IMR-90 (cell line): ENCODE data around the gene SKP1.

Experiments
- BHLHE40 ChIP-seq: fragments of 150-350 bp; IDR thresholded peaks from 2 replicates; pipeline ENCODE4 v1.6.1; 2016; ENCODE audit warnings: mild to moderate bottlenecking, low read depth, low read length
- CEBPB ChIP-seq: IDR thresholded peaks from 2 replicates; pipeline ENCODE4 v1.6.1; 2012; ENCODE audit warnings: low read depth, low read length, improper control_type of control experiment
- CTCF ChIP-seq: conservative IDR thresholded peaks from 2 replicates; pipeline ENCODE4 v1.5.1; 2012; ENCODE audit warnings: mild to moderate bottlenecking, low read depth, low read length, improper control_type of control experiment
- MAFK ChIP-seq: IDR thresholded peaks from 2 replicates; pipeline ENCODE4 v1.6.1; 2012; ENCODE audit warnings: low read depth, low read length, improper control_type of control experiment
- MAZ ChIP-seq: IDR thresholded peaks from 2 replicates; pipeline ENCODE4 v1.6.1; 2012; ENCODE audit warnings: low read depth, mild to moderate bottlenecking, low read length, improper control_type of control experiment, moderate library complexity, borderline replicate concordance
- MXI1 ChIP-seq: IDR thresholded peaks from 2 replicates; pipeline ENCODE4 v1.6.1; 2012; ENCODE audit warnings: low read depth, mild to moderate bottlenecking, low read length, moderate library complexity, borderline replicate concordance
- POLR2A ChIP-seq: IDR thresholded peaks from 2 replicates; pipeline ENCODE4 v1.6.1; 2012; ENCODE audit warnings: mild to moderate bottlenecking, low read depth, low read length
- RAD21 ChIP-seq: IDR thresholded peaks from 2 replicates; pipeline ENCODE4 v1.6.1; 2012; ENCODE audit warnings: low read length, improper control_type of control experiment
- RFX5 ChIP-seq: IDR thresholded peaks from 2 replicates; pipeline ENCODE4 v1.8.0; 2012; ENCODE audit warnings: low read depth, mild to moderate bottlenecking, low read length, moderate library complexity
- SMC3 ChIP-seq: fragments of 150-350 bp; IDR thresholded peaks from 2 replicates; pipeline ENCODE4 v1.6.1; 2016; ENCODE audit warnings: low read depth, mild to moderate bottlenecking, antibody characterized with exemption, low read length, moderate library complexity
- TF ChIP-seq, protein P1 (sequence below): fragments of 150-350 bp; IDR thresholded peaks from 2 replicates; pipeline ENCODE4 v1.6.1; 2017; ENCODE audit warnings: mild to moderate bottlenecking, antibody characterized with exemption, low read length, low read depth

- no peak for TF ChIP-seq CTCF
- no peak for TF ChIP-seq RAD21
- no peak for TF ChIP-seq POLR2A
- TF ChIP-seq MAZ, result no peak
- TF ChIP-seq MXI1, result no peak
- TF ChIP-seq, protein P1, sequence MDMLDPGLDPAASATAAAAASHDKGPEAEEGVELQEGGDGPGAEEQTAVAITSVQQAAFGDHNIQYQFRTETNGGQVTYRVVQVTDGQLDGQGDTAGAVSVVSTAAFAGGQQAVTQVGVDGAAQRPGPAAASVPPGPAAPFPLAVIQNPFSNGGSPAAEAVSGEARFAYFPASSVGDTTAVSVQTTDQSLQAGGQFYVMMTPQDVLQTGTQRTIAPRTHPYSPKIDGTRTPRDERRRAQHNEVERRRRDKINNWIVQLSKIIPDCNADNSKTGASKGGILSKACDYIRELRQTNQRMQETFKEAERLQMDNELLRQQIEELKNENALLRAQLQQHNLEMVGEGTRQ, result no peak
- no peak for TF ChIP-seq BHLHE40
- TF ChIP-seq RFX5, result no peak
- no peak for TF ChIP-seq SMC3
- TF ChIP-seq CEBPB, result no peak
- TF ChIP-seq MAFK, result no peak
These were observed 26.9 kb upstream of the SKP1 start for GRCh38 chr5:134203630-134204029.
